IMR-90 (cell line): ENCODE results near the gene ANKMY2. TPM values are rescaled to one million over a fixed set of nuclear protein-coding genes. Genes with fewer than 3 reads are reported as not detected.
A peak's percentile ranks its signal among the peaks of the same experiment; 100 is the strongest.

ENCODE experiments used
- ATAC-seq: fragments of 200-7000 bp; cut with Tn5 transposase; 2 replicates; pipeline ENCODE4 v1.9.1; 2020; ENCODE audit warnings: low read depth, mild to moderate bottlenecking, moderate library complexity
- BruUV-seq: library from RNA; stranded (reverse); fragments of 400-500 nt; replicated peaks from 2 replicates; lab custom pipeline; 2021; lab: Mats Ljungman, UMichigan
- CTCF ChIA-PET: fragments of 300-600 bp; formaldehyde crosslinking; extraction: SDS; loops from one replicate; lab custom pipeline; 2021; ENCODE audit warnings: antibody characterized with exemption; lab: Yijun Ruan, JAX
- POLR2A ChIA-PET: fragments of 300-600 bp; sonication (Branson Sonifier 250); formaldehyde crosslinking; loops from one replicate; lab custom pipeline; 2022; ENCODE audit warnings: antibody characterized with exemption; ENCODE audit not compliant: unreplicated experiment; lab: Charles Lee
- DNase-seq: peaks from one replicate; pipeline ENCODE4 v3.0.0; 2013
- H2AFZ ChIP-seq: replicated peaks from 2 replicates; pipeline ENCODE3; 2013; ENCODE audit warnings: low read length, mild to moderate bottlenecking; ENCODE audit not compliant: poor library complexity
- H2AK5ac ChIP-seq: 2 replicates; pipeline ENCODE4 v1.6.1; 2013; ENCODE audit warnings: low read depth, low read length, inconsistent platforms
- H2AK9ac ChIP-seq: replicated peaks from 2 replicates; pipeline ENCODE3; 2013; ENCODE audit warnings: mild to moderate bottlenecking, low read depth, low read length, moderate library complexity; ENCODE audit not compliant: poor library complexity
- H2BK120ac ChIP-seq: 2 replicates; pipeline ENCODE4 v1.6.1; 2013; ENCODE audit warnings: low read depth, low read length, inconsistent platforms
- H2BK15ac ChIP-seq: 3 replicates; pipeline ENCODE4 v1.6.1; 2013; ENCODE audit warnings: low read depth, low read length, inconsistent platforms
- H2BK20ac ChIP-seq: 2 replicates; pipeline ENCODE4 v1.6.1; 2013; ENCODE audit warnings: low read depth, mild to moderate bottlenecking, inconsistent platforms, low read length, moderate library complexity
- H2BK5ac ChIP-seq: 2 replicates; pipeline ENCODE4 v1.6.1; 2013; ENCODE audit warnings: mild to moderate bottlenecking, low read depth, low read length, inconsistent platforms; ENCODE audit not compliant: poor library complexity, severe bottlenecking
- H3K14ac ChIP-seq: replicated peaks from 2 replicates; pipeline ENCODE4 v1.6.1; 2013; ENCODE audit warnings: low read depth, low read length, inconsistent platforms
- H3K18ac ChIP-seq: 2 replicates; pipeline ENCODE4 v1.6.1; 2013; ENCODE audit warnings: low read depth, low read length, control low read depth
- H3K23ac ChIP-seq: 2 replicates; pipeline ENCODE4 v1.6.1; 2013; ENCODE audit warnings: low read depth, low read length, inconsistent platforms
- H3K27ac ChIP-seq: 2 replicates; pipeline ENCODE4 v1.5.1; 2013; ENCODE audit warnings: mild to moderate bottlenecking, control low read depth, low read length; ENCODE audit not compliant: insufficient read depth
- H3K27me3 ChIP-seq: 2 replicates; pipeline ENCODE4 v1.6.1; 2013; ENCODE audit warnings: low read length; ENCODE audit not compliant: control insufficient read depth, insufficient read depth
- H3K36me3 ChIP-seq: 2 replicates; pipeline ENCODE4 v1.6.1; 2013; ENCODE audit warnings: low read length, mixed read lengths; ENCODE audit not compliant: control insufficient read depth, insufficient read depth
- H3K4ac ChIP-seq: 2 replicates; pipeline ENCODE4 v1.6.1; 2013; ENCODE audit warnings: low read depth, low read length, inconsistent platforms
- H3K4me1 ChIP-seq: 2 replicates; pipeline ENCODE4 v1.6.1; 2013; ENCODE audit warnings: low read length, mixed read lengths; ENCODE audit not compliant: control insufficient read depth, insufficient read depth
- H3K4me2 ChIP-seq: 2 replicates; pipeline ENCODE4 v1.6.1; 2013; ENCODE audit warnings: low read depth, mild to moderate bottlenecking, control low read depth, low read length, moderate library complexity
- H3K4me3 ChIP-seq: 2 replicates; pipeline ENCODE4 v1.5.1; 2013; ENCODE audit warnings: low read depth, mild to moderate bottlenecking, control low read depth, low read length, moderate library complexity; ENCODE audit not compliant: insufficient read depth
- H3K56ac ChIP-seq: 2 replicates; pipeline ENCODE4 v1.6.1; 2013; ENCODE audit warnings: low read length, inconsistent platforms; ENCODE audit not compliant: insufficient read depth; ENCODE audit errors: extremely low read depth
- H3K79me1 ChIP-seq, 2 experiments: 2 replicates each; pipeline ENCODE4 v1.6.1; 2013; ENCODE audit warnings: low read length in 2 of 2, inconsistent platforms in 1 of 2, low read depth in 1 of 2
- H3K9ac ChIP-seq: 2 replicates; pipeline ENCODE4 v1.6.1; 2013; ENCODE audit warnings: low read depth, low read length, control low read depth
- H3K9me1 ChIP-seq: 2 replicates; pipeline ENCODE4 v1.6.1; 2013; ENCODE audit warnings: low read length, inconsistent platforms; ENCODE audit not compliant: insufficient read depth
- H3K9me3 ChIP-seq: 2 replicates; pipeline ENCODE4 v1.6.1; 2013; ENCODE audit warnings: low read length; ENCODE audit not compliant: control insufficient read depth, insufficient read depth
- H4K20me1 ChIP-seq: 2 replicates; pipeline ENCODE4 v1.6.1; 2013; ENCODE audit warnings: low read length, inconsistent platforms; ENCODE audit not compliant: insufficient read depth
- H4K5ac ChIP-seq: 2 replicates; pipeline ENCODE4 v1.6.1; 2013; ENCODE audit warnings: mild to moderate bottlenecking, low read depth, low read length, control low read depth
- H4K8ac ChIP-seq, 2 experiments: 2 replicates each; pipeline ENCODE4 v1.6.1; 2013; ENCODE audit warnings: low read depth in 2 of 2, low read length in 2 of 2, control low read depth in 1 of 2, inconsistent platforms in 1 of 2
- H4K91ac ChIP-seq: 2 replicates; pipeline ENCODE4 v1.6.1; 2013; ENCODE audit warnings: low read depth, low read length, inconsistent platforms; ENCODE audit not compliant: insufficient read depth
- CEBPB ChIP-seq: IDR thresholded peaks from 2 replicates; pipeline ENCODE4 v1.6.1; 2012; ENCODE audit warnings: low read depth, low read length, improper control_type of control experiment
- MAZ ChIP-seq: IDR thresholded peaks from 2 replicates; pipeline ENCODE4 v1.6.1; 2012; ENCODE audit warnings: low read depth, mild to moderate bottlenecking, low read length, improper control_type of control experiment, moderate library complexity, borderline replicate concordance
- WGBS, 2 experiments: methylation state at CpG; one replicate each; pipeline versions ENCODE4 v1.1.5 to v1.1.7; 2013; ENCODE audit warnings: missing lambda C conversion rate in 2 of 2; ENCODE audit not compliant: insufficient read length in 1 of 2; ENCODE audit errors: extremely low coverage in 2 of 2; 5-methylcytosine and 5-hydroxymethylcytosine counted together
- dilution Hi-C: fragments of 300-500 bp; cut with HindIII; formaldehyde crosslinking; loops from one replicate; pipeline ENCODE4 v1.14.3; 2018; ENCODE audit warnings: low sequenced_read_pairs; ENCODE audit not compliant: unreplicated experiment
- in situ Hi-C: fragments of 300-500 bp; cut with MboI; formaldehyde crosslinking; loops from 3 replicates; pipeline ENCODE4 v1.14.3; 2019; ENCODE audit warnings: low sequenced_read_pairs, inconsistent platforms, mixed read lengths
- intact Hi-C: fragments of 100-400 bp; cut with micrococcal nuclease; formaldehyde crosslinking; loops from 2 replicates; pipeline ENCODE4 v1.10.0; 2022
- polyA plus RNA-seq, 3 experiments: library from polyadenylated mRNA; depleted of rRNA; stranded (reverse); fragments of >200 nt; gene quantifications; 2 replicates each; pipeline ENCODE4 v1.2.3, GENCODE V29; 2012; ENCODE audit warnings: low replicate concordance in 1 of 3
- total RNA-seq: library from RNA; depleted of rRNA; stranded (reverse); fragments of >200 nt; gene quantifications from 2 replicates; pipeline ENCODE4 v1.2.3, GENCODE V29; 2012

The ANKMY2 gene
- total and polyA plus RNA-seq, 2 of the 4 experiments (the other 2 are of a cell fraction), result 19.5 to 41.9 TPM

- H3K27ac ChIP-seq, result peak overlapping the region; percentile 46; the same call in 1 of the 2 replicates
- CTCF ChIA-PET, result no interaction called here
Observed at GRCh38 chr7:16669581-16669980, 24.0 kb upstream of the ANKMY2 start.

More at GRCh38 chr7:16669581-16669980, 24.0 kb upstream of the ANKMY2 start:
- Histone ChIP-seq H2AFZ (no peak overlapping the region), H4K91ac (no peak overlapping the region), H3K9ac (no peak overlapping the region), H3K56ac (no peak overlapping the region), H3K79me1 (peaks cover 14 to 40% of the 10 kb centered on the region in 2 experiments; a peak in 3 of 4 replicates), H3K18ac (peak overlapping the region; percentile 42), H3K4me3 (no peak overlapping the region), H3K4me1 (peaks cover 11% of the 10 kb centered on the region), H3K4ac (no peak overlapping the region; the same call in 1 of the 2 replicates), H4K20me1 (no peaks in the 10 kb centered on the region), H3K27me3 (no peaks in the 10 kb centered on the region), H2BK15ac (no peak overlapping the region), H3K23ac (peak overlapping the region; percentile 24; the same call in 1 of the 2 replicates), H3K4me2 (peak overlapping the region; percentile 67), H3K9me3 (no peaks in the 10 kb centered on the region), H3K14ac (no peak overlapping the region; the same call in 1 of the 2 replicates), H3K36me3 (peaks cover 2% of the 10 kb centered on the region; the same call in 1 of the 2 replicates), H2AK5ac (no peak overlapping the region), H4K5ac (peak overlapping the region; percentile 47; the same call in 1 of the 2 replicates), H4K8ac (peak overlapping the region in 1 of 2 experiments; percentile 11; a peak in 1 of 4 replicates), H2BK5ac (peak overlapping the region; percentile 93), H3K9me1 (peaks cover 2% of the 10 kb centered on the region), H2BK20ac (no peak overlapping the region), H2AK9ac (no peak overlapping the region), H2BK120ac (no peak overlapping the region)
- ATAC-seq, result no peak; the same call in 1 of the 2 replicates
- no peak for TF ChIP-seq MAZ
- 0 out of 2 replicates have a peak, but pooled peaks have one; percentile 5 for TF ChIP-seq CEBPB
- WGBS, 2 experiments, result no CpG with 5 or more reads among the region's 2 CpGs
- POLR2A ChIA-PET, result no interaction called here
- DNase-seq, result peak; percentile 62
- in situ Hi-C loops, result no loop called here
- no TSS peak for BruUV-seq
- dilution Hi-C loops, result no loop called here
- intact Hi-C loops, result no loop called here
